NCI-H446 (cell line): ENCODE measurements around the gene PCNX1.
"Not testable (repeated sequence)": the region's sequence is repeated elsewhere in the genome, so short reads cannot be mapped to it uniquely, and the experiment has no call there.

Source experiments
- DNase-seq, 2 experiments: peaks; one replicate each; lab custom pipeline; 2025; lab: John Stamatoyannopoulos, UW

Gene PCNX1

GRCh38 chr14:70916300-70916699, 9.0 kb downstream of the PCNX1 start:
- no peak for DNase-seq

GRCh38 chr14:70916799-70917198, 9.5 kb downstream of the PCNX1 start:
- DNase-seq, result no peak

GRCh38 chr14:70917633-70918032, 10.4 kb downstream of the PCNX1 start:
- no peak for DNase-seq

GRCh38 chr14:70919774-70920173, 12.5 kb downstream of the PCNX1 start:
- DNase-seq, result peak in 1 of 2 experiments; percentile 21

- no peak for DNase-seq
Measured at GRCh38 chr14:70920608-70921007, 13.3 kb downstream of the PCNX1 start.

GRCh38 chr14:70921669-70922068, 14.4 kb downstream of the PCNX1 start:
- no peak for DNase-seq

GRCh38 chr14:70924521-70924920, 17.3 kb downstream of the PCNX1 start:
- DNase-seq, result no peak

GRCh38 chr14:70926235-70926830, 19.1 kb downstream of the PCNX1 start:
- DNase-seq, result no peak

- no peak for DNase-seq
Measured at GRCh38 chr14:70931008-70931407, 23.7 kb downstream of the PCNX1 start.

GRCh38 chr14:70934084-70934483, 26.8 kb downstream of the PCNX1 start:
- no peak for DNase-seq

- no peak for DNase-seq
Measured at GRCh38 chr14:70934502-70935134, 27.4 kb downstream of the PCNX1 start.

- no peak for DNase-seq
Measured at GRCh38 chr14:70935135-70935534, 27.9 kb downstream of the PCNX1 start.

GRCh38 chr14:70939693-70940092, 32.4 kb downstream of the PCNX1 start:
- not testable (repeated sequence) for DNase-seq

GRCh38 chr14:70941637-70942341, 34.5 kb downstream of the PCNX1 start:
- DNase-seq, result not testable (repeated sequence)

GRCh38 chr14:70942342-70942706, 35.1 kb downstream of the PCNX1 start:
- DNase-seq, result no peak

- not testable (repeated sequence) for DNase-seq
Measured at GRCh38 chr14:70942721-70943120, 35.5 kb downstream of the PCNX1 start.

- no peak for DNase-seq
Measured at GRCh38 chr14:70943838-70944237, 36.6 kb downstream of the PCNX1 start.

GRCh38 chr14:70947739-70948138, 40.5 kb downstream of the PCNX1 start:
- DNase-seq, result no peak

GRCh38 chr14:70952485-70952884, 45.2 kb downstream of the PCNX1 start:
- DNase-seq, result no peak

- DNase-seq, result no peak
Measured at GRCh38 chr14:70954068-70954467, 46.8 kb downstream of the PCNX1 start.

- DNase-seq, result peak in 1 of 2 experiments; percentile 24
Measured at GRCh38 chr14:70955543-70956480, 48.6 kb downstream of the PCNX1 start.

GRCh38 chr14:70956511-70956910, 49.3 kb downstream of the PCNX1 start:
- no peak for DNase-seq
